ENCODE measurements around the gene ANKRD52.
"Not testable (repeated sequence)": the region's sequence is repeated elsewhere in the genome, so short reads cannot be mapped to it uniquely, and the experiment has no call there.

ANKRD52 gene

DNA sequence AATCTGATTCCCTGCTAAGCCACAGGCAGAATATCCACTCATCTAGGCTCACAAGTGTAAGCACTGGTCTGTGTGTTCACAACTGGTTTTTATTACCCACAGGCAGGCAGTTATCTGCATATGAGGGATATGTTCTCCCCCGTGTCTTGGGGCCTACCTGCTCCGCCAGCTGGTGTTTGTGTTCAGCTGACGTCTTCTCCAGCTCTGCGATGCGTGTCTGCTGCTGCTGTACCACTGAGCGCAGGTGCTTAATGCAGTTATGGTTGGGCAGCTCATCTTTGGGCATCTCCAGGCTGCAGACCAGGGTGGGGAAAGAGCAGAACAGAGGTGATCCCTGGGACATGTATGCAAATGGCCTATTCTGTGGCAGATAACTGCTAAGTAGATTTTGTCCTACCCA is 50.2 kb downstream of the ANKRD52 start:
- no peak for DNase-seq (ENCODE audit: low read depth in 2 of 2)

DNA sequence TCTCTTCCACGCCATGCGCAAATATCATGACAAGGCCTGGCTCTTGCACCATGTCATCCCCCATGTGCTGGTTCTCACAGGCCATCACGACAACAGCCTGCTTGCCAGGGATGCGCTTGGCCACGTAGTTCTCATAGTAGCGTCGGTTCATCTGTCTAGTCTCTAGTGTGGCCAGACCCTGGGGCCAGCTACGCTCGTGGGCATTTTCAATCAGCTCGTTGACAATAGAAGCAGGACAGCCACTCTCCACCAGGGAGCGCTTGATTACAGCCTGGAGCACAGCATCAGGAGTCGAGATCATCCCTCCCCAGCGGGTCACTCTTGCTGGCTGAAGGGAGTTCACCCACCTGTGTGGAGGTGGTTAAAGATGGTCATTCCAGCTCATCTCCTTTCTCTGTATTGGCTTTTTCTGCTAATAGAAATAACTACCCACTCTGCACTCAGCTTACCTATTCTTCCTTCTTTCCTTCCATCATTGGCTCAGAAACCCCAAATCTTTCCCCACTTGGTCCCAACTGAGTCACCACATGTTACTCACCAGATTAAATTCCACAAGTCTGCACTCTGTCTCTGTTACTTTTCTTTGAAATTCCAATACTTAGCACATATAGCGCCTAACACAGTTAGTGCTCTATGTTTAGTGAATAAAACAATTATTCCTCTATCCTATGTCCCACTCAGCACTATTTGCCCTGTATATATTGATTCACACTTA is 51.6 kb downstream of the ANKRD52 start:
- DNase-seq (ENCODE audit: low read depth in 2 of 2) = no peak

DNA sequence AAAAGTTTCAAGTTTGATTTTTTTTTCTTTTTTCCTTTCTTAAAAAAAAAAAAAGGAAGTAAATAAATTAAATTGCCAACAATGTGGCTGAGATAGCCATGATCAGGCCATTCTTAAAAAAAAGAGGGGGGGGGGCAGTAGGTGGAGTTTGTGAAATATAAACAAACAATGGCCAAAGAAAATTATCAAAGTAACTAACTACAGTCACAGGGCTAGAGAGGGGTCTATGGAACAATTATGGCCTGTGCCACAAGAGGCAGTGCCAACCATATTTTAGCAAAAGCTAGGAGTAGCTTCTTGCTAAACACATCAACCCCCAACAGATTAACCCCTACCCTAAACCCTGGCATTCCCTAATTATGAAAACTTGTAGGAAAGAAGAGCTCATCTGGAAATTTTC is 52.7 kb downstream of the ANKRD52 start:
- DNase-seq (ENCODE audit: low read depth in 2 of 2) = no peak

DNA sequence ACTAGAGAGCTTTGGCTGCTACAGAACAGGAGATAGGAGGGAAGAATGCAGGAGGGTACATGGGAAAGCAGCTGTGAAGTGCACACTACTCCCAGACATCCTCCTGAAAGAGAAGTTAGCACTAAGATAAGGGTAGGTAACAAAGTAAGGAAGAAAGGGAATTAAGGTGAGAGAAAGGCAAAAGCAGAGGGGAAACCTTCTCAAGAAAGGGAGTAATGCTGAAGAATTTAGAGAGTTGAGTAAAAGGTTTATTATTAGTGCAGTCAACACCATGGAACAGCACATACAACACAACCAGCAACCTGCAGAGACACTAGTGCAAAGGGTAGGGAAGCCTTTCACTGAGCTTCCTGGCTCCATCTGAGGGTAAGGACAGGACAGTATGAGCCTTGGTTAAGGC is 53.9 kb downstream of the ANKRD52 start:
- no peak for DNase-seq (ENCODE audit: low read depth in 2 of 2)

DNA sequence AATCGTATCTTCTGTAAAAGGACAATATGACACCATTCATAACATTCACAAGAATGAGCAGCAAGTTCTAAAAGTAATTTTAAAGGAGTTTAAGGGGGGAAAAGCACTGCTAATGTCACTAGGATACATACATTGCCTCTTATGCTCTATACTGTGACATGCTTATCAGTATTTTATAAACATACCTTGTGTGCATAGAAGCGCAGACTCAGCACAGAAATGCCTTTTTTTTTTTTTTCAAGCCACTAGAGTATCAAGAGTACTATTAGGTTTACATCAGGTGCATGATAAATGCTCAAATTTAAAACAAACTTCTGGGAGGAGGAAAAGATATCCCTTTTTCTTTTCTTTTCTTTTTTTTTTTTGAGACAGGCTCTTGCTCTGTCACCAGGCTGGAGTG is 55.3 kb downstream of the ANKRD52 start:
- no peak for DNase-seq (ENCODE audit: low read depth in 2 of 2)

DNA sequence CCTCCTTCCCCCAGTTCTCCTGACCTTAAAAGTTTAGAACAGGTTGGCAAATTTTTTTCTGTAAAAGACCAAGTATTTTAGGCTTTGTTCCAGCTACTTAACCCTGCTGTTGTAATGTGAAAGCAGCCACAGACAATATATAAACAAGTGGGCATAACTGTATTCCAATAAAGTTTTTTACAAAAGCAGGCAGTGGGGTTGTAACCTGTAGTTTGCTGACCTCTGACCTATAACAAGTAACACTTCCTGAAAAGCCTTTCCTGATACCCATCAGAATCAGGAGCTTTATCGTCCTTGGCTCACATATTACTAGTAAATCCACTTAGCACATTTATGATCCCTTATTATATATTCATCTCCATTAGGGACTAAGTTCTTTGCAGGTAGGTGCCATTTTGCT is 55.8 kb downstream of the ANKRD52 start:
- DNase-seq (ENCODE audit: low read depth in 2 of 2) = no peak

DNA sequence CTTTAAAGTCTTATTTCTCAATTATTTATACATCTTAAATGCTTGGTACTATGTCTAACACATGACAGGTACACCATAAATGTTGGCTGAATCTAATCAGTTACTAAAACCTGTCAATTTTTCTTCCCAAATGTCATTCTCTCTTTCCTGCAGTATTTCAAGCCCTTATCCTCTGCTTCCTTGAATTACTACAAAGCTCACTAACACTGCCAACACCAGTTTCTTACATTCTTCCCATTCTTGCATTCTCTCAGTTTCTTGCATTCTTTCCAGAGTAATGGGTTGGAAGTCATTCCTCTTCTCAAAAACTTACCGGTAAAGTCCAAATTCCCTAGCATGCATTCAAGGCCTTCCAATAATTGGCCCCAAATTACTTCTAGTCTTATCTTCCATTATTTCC is 59.3 kb downstream of the ANKRD52 start:
- DNase-seq (ENCODE audit: low read depth in 2 of 2) = no peak

DNA sequence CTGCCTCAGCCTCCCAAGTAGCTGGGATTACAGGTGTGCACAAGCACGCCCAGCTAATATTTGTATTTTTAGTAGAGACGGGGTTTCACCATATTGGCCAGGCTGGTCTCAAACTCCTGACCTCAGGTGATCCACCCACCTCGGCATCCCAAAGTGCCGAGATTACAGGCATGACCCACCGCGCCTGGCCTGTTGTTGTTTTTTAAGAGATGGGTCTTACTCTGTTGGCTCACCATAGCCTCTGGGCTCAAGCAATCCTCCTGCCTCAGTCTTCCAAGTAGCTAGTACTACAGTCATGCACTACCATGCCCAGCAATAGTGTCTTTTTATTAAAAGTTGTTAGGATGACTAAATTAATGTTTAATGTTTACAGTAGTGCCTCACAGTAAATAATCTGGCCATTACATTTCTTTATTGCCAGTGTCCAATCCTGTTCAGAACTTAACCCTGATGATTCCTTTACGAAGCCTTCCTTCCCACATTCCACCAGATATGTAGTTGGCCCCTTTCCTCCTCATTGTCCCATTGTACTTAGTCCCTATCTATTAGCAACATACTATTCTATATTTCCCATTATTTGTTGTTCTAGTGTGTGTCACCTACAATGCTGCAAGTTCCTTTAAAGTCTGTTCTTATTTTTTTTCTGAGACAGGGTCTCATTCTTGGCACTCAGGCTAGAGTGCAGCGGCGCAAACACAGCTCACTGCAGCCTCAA is 60.1 kb downstream of the ANKRD52 start:
- DNase-seq (ENCODE audit: low read depth in 2 of 2) = no peak

DNA sequence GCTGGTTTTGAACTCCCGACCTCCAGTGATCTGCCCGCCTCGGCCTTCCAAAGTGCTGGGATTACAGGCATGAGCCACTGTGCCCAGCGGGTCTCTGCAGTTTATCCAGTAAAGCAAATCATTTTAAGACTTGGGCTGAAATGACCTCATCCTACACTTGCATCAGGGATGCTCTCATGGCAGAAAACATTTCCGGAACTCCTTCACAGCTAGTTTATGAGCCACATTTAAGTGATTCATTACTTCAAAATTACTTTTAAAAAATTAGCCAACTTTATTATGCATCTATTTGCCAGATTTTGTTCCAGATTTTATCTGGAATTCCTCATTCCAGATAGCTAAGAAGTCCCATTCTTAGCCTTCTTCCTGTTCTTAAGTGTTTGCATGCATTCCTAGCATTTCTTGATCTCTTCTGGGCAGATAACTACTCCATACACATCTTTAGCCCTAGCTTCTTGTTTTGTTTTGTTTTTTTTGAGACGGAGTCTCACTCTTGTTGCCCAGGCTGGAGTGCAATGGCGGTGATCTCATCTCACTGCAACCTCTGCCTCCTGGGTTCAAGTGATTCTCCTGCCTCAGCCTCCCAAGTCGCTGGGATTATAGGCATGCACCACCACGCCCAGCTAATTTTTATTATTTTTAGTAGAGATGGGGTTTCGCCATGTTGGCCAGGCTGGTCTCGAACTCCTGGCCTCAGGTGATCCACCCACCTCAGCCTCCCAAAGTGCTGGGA is 61.2 kb downstream of the ANKRD52 start:
- DNase-seq (ENCODE audit: low read depth in 2 of 2) = not testable (repeated sequence)

DNA sequence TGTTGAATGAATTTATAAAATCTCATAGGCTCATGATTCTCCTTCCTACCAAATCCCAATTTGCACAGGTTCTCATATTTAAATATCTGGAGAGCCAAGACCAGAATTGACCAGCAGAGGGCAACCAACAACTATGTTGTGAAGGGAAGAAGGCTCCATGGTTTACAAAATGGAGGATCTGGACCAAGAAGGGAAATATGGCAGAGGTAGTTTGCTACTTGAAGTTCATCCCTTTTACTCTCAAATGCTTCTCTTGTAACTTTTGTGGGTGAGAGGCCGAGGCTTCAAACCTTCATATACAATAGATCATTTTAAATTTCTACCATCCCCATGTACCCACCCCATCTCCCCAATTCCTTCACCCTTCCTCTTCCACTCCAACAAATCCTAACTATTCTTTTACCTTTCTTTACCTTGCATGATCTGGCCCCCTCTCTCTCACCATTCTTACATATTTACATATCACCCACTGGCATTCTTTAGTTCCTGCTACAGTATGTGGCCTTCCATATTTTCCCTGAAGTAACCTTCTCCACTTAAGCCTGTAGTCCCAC is 65.1 kb downstream of the ANKRD52 start:
- DNase-seq (ENCODE audit: low read depth in 2 of 2) = peak; percentile 40 to 67

DNA sequence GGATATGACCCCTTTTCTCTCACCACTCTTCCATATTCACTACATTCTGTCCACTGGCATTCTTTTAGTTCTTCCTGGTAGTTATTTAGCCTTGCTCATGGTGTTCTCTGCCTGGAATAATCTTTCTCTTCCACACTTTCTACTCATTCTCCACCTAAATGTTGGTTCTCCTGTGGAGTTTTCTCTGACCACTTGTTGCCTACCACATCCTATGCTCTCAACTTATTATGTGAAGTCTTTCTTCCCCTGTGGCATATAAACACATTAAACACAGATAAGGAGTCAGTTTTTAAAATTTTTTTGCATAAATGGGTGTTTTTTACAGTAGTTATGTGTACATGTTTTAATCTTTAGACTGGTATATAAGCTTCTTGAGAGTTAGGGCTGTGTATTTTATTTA is 65.6 kb downstream of the ANKRD52 start:
- no peak for DNase-seq (ENCODE audit: low read depth in 2 of 2)

DNA sequence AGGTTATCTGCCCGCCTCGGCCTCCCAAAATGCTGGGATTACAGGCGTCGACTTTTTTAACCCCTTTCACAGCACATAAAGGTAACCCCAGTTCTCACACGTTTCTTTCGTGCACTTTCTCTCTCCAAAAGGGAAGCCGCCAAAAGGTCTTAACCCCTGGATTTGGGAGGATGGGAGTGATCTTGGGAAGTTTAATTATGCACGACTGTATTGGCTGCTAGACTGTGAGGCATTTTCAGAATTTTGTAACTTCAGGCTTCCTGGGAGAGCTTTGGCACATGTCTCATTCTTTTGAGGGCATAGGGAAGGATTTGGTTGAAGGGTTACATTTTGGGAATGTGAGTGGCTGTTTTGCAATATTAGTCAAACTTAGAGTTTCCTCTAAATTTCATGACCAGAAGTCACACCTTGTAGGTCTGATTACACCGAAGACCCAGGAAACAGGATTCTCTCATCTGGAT is 67.5 kb downstream of the ANKRD52 start:
- DNase-seq (ENCODE audit: low read depth in 2 of 2) = no peak

DNA sequence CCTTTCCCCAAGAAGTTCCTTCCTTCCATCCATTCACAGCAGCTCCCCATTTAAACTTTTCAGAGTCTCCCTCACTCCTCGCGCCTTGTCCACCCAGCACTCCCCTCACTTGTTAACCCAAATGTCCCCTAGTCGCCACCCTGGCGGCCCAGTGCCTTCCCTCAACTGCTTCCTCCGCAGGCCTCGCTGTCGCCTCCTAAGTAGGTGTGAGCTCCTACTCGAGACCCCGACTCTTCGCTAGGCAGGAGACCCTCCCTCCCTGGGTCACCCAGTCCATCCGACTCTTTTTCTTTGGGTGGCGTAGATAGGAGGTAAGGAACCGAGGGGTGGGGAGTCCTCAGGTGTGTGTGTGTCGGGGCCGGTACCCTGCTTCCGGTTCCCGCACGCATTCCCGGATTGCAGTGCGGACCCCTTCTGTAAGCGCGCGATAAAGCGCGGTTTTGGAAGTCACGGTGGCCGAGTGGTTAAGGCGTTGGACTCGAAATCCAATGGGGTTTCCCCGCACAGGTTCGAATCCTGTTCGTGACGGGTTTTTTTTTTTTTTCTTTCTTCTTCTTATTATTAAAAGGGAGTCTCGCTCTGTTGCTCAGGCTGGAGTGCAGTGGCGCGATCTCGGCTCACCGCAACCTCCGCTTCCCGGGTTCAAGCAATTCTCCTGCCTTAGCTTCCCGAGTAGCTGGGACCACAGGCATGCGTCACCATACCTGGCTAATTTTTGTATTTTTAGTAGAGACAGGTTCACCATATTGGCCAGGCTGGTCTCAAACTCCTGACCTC is 68.1 kb downstream of the ANKRD52 start:
- DNase-seq (ENCODE audit: low read depth in 2 of 2) = peak; percentile 76 to 84

DNA sequence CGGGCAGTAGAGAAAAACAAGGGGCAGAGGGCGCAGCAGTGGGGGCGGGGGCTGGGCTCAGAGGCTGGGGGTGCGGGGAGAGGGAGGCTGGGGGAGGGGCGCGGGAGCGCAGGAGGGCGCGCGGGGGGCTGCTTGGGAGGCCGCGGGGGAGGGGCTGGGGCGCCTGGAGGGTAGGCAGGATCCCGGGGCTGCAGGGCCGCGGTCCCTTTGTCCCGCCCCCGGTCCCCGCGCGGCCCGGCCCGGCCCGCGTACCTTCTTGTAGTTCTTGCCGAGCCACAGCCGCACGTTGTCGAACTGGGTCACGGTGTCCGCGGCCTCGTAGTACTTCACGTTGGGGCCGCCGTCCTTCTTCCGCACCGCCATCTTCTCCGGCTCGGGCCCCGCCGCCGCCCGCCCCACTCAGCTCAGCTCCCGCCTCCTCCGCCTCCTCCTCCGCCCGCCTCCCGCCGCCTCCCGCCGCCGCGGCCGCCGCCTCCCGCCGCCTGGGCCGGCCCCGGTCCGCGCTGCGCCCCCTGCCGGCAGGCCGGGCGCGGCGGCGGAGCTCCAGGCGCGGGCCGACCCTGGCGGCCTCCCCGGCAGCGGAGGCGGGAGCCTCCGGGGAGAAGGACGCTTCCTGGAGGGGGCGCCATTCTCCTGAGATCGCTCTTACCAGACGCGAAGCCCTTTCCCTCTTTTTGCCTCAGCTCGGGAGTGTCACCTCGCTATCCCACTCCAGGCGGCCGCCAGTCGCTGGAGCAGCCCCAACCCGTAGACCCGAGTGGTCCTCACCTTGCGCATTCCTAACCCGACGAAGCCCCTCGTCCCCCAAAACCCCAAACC is 68.9 kb downstream of the ANKRD52 start, which contains the start of gene SMARCC2:
TSS of gene SMARCC2 (minus strand) at position 385 of the 819 bp plus-strand sequence. CDS start at position 363, 22 bp downstream.
- peak; percentile 71 to 80 for DNase-seq (ENCODE audit: low read depth in 2 of 2)

DNA sequence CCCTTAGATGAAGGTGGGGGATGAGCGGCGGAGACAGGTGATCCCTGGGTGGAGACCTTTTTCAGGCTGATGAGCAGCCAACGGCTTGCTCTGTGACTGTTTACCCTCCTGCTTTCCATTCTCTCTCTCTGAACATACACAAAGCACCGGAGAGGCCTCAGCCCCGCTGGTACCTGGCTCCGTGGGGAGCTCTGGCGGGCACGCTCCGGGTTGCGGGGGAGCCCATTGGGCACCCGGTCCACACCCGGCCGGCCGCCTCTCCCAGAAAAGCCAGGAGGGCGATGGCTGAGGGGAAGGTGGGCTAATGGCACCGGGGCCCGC is 69.4 kb downstream of the ANKRD52 start:
- DNase-seq (ENCODE audit: low read depth in 2 of 2) = peak; percentile 5 to 12

DNA sequence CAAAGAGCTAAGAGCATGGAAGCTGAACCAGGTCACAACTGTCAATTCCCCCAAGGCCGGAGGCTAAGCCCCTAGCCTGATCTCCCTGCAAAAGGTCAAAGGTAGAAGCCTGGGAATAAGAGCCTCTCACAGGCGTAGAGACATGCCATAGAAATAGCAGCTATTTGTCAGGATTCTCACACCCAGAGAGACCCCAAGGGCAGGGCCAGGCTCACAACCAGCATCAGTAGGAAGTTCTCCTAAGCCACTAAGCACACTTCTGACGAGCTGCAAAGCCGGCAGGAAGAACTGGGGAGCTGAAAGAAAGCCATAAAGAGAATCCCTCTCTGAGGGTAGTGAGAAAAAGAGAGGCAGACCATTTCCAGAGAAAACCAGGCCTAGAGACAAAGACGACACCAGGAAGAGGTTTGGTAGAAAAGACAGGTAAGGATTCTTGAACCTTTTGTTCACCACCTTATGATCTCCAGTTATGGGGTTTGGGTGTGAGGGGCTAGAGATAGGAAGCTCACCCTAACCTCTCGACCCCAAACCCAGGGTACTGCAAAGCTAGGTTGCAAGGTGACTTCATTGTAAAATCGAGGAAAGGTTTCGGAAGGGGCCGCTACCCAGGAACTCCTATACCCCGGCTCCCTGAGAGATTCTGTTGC is 69.9 kb downstream of the ANKRD52 start:
- DNase-seq (ENCODE audit: low read depth in 2 of 2) = no peak

Measured in stimulated activated CD4-positive, alpha-beta T cell treated with anti-CD3 and anti-CD28 coated beads, Interleukin-1b, Interleukin-23, amount 100 ng/mL, for 4 hours (primary cell).